IPS-NIHi11 (cell line): ENCODE measurements around the gene CFAP58.

Experiments used
- DNase-seq: peaks from one replicate; pipeline ENCODE4 v3.0.0; 2012; ENCODE audit warnings: mixed read lengths, low spot score

Gene CFAP58

DNA sequence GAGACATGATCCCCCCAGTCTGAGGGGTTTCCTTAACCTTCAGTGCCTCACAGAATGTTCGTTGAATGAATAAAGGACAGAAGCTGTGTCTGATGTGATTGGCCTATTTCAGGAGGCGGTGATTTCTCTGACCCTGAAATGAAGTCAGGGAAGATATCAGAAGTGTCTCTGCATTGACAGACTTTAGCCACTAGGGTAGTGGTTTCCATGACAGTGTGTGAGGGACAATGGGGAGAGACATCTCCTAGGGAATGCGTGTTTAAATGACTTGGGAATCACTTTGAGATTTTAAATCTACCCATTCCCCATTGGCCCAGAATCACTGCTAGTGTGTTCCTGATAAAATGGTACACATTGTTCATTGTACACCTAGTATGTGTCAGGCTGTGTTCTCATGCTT, 132.0 kb downstream of the CFAP58 start:
- DNase-seq = peak; percentile 47

DNA sequence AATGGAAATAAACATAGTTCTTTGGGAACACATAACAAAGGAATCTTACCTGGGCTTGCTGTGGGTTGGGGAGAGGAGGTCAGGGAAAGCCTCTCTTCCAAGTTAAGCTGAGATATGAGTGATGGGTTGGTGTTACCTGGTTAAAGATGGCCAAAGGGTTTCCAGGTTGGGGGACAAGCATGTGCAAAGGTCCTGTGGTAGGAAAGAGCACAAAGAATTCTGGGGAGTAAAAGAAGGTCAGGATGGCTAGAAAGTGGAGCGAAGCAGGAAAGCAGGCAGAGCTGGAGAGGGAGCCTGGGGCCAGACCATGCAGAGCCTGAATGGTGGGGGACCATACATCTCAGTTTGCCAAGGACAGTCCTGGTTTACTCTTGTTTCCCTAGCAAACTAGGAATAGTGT, 133.2 kb downstream of the CFAP58 start:
- DNase-seq = no peak

DNA sequence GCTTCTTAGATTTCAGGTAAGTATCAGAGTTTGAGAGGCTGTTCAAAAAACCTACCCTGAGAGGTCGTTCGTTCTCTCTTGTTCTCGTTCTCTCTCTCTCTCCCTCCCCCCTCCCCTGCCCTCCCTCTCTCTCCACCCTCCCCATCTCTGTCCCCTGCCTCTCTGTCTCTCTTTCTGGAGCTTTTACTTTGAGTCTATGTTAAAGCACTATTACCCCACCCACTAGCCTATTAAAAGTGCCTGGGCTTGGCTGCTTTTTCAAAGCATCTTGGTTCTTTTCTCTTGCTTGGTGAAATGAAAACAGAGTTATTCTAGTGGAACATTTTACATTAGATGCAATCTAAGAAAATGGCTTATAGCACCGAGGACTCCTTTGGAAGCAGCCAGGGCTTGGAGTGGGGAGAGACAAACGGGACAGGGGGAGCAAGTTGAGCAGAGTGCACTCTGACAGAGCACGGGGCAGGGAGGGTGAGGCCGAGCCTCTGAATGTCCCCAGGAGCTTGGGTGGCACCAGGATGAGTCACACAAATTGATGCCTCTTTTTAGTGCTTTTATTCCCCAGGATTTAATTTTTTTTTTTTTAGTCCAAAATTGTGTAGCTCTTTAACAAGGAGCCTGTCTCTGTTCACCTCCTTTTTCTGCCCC, 134.3 kb downstream of the CFAP58 start:
- DNase-seq = no peak

DNA sequence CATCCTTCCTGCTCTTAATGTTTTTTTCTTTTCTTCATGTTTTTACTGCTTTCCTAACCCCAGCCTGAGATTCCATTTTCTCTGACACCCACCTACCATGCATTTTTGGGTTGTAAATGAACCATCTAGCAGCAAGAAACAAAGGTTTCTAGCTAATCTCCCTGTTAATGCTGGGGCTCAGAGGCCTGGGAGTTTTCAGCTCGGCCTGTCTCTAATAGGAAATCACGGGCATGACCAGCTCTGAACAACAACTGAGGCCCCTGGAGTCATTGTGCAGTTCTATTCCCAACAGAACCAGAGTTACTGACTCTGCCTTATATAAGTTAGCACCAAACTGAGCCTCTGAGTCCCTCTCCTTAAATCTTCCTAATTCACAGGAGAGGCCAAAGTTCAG, 134.8 kb downstream of the CFAP58 start:
- DNase-seq = no peak

DNA sequence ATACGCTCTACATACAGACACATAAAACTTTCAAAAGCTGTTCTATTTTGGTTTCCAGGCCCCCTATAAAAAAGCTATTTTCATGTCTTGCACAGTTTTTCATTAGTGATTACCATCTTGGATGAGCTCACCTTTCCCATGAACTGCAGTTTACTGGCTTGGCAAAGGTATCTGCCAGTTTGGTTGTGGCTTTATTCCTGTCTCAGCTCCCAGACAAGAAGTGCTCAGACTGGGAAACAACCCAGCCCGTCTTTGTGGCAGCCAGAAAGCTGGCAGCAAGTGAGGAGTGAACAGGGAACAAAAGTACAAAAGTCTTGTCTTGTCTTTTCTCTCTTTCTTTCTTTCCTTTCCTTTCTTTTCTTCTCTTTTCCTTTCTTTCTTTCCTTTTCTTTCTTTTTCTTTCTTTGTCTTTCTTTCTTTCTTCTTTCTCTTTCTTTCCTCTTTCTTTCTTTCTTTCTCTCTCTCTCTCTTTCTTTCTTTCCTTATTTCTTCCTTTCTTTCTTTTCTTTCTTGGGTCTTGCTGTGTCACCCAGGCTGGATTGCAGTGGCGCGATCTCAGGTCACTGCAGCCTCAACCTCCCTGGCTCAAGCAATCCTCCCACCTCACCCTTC, 138.8 kb downstream of the CFAP58 start:
- no peak for DNase-seq

DNA sequence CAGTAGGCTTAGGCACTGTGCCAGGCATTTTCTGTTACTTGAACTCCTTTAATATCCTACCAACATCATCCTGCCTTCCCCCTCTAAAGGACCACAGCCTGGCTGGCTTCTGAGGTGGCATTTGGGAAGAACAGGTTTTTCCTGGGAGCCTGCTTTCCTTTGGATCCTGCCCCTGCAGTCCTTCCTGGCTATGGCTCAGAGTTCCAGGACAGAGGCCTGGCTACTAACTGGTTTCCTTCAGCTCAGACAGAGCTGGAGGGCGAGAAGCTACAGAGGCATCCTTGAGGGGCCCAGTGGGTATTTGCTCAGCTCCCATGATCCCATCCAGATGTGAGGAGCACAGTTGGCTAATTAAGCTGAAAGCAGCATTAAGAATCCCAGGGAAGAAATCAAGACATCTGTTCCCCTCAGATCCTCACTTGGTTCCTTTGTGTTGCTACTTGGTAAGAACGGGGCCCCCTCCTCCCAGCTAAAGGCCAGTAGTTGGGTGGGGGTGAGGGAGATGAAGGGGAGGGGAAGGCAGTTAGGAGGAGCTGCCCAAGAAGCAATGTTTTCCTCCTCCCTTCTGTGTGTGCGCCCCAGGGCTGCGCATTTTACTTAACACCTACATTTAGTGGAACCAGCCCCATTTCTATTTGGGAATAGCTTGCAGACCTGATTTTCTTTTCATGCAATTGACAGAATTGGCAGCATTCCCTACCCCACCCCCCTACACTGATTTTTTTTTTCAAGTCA, 144.9 kb downstream of the CFAP58 start:
- no peak for DNase-seq

DNA sequence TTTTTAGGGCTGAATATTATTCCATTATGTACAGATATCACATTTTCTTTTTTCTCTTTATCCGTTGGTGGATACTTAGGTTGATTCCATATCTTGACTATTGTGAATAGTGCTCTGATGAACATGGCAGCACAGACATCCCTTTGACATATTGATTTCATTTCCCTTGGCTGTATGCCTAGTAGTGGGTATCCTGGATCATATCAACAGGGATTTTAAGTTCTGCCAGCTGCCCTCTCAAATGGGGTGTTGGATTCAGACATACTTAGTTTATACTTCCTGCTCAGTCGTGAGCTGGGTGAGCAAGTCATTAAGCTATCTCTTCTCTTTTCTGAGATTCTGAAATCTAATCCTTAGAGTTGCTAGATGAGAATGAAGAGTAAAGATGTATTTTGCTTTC, 147.8 kb downstream of the CFAP58 start:
- DNase-seq = no peak

DNA sequence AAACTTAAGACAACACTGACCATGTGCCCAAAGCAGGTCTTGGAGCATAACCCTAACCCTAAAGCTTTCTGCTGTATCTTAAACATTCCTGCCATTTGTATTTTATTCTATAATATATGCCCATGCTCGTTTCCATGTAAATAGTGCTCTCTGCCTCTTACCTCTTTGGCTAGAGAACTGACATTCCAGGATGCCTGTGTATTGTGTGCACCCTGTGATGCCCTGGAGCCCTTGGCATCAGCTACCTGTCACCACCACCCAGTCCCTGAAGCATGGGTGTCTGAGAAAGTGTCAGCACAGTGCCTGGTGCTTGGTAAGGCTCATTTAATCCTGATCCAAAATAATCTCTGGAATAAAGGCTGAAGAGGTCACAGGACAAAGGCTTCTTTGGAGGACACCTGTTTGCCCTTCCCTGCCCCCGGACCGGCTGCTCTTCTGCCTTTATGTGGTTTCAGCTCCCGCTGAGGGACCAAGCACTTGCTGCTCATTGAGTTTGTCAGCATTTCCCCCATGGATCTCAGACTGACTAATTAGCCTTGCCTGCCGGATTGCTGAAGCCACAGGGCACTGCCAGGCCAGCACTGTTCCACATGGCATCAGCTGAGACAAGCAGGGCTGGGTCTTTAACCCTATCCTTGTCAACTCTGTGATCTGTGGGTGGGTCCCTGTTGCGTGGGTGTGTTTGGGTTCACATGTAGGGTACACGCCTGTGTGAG, 148.4 kb downstream of the CFAP58 start:
- peak; percentile 44 for DNase-seq

DNA sequence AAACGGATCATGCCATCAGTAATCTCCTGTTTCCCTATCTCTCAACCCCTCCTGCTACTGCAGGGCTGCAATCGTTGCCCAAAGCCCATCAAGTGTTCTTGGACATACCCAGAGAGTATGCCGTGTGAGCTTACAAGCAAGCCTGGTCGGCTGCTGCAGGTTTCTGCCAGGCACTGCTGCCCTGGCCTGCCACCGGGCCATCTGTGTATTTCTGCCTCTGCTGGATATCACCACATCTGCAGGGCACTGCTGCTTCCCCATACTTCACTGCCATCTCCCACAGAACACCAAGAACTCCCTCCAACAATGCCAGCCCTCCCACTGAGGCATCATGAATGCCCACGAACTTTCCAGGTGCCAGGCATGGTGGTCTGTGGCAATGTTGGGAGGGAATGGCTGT, 149.3 kb downstream of the CFAP58 start:
- no peak for DNase-seq
